Thoracic aorta (tissue), 2 donors: Measurements from ENCODE around the gene CXCL6. TPM values are rescaled to one million over a fixed set of nuclear protein-coding genes. Genes with fewer than 3 reads are reported as not detected.

Experiments
- ATAC-seq: fragments of 150-250 bp; one replicate; pipeline ENCODE4 v1.8.0; 2017; ENCODE audit warnings: low read depth; ENCODE audit not compliant: insufficient number of reproducible peaks, low FRiP score
- DNase-seq: peaks from one replicate; pipeline ENCODE4 v3.0.0-alpha.2; 2020; ENCODE audit warnings: low spot score
- H3K27ac ChIP-seq, 2 donors: fragments of 200-600 bp; sonication (generic); 1 replicate in 1 of 2; 2 replicates in 1 of 2; pipeline ENCODE4 v1.5.1; 2016; ENCODE audit warnings: mild to moderate bottlenecking in 2 of 2, moderate library complexity in 2 of 2
- H3K27me3 ChIP-seq: fragments of 200-600 bp; sonication (generic); replicated peaks from 2 replicates; pipeline ENCODE4 v1.6.0; 2016; ENCODE audit warnings: mild to moderate bottlenecking; ENCODE audit not compliant: insufficient read depth
- H3K36me3 ChIP-seq: fragments of 200-600 bp; sonication (generic); one replicate; pipeline ENCODE4 v1.5.1; 2016
- H3K4me1 ChIP-seq, 2 donors: fragments of 200-600 bp; sonication (generic); 1 replicate in 1 of 2; 2 replicates in 1 of 2; pipeline versions ENCODE4 v1.5.1 to v1.6.0; 2016; ENCODE audit warnings: low read depth in 2 of 2, mild to moderate bottlenecking in 1 of 2; ENCODE audit not compliant: control insufficient read depth in 1 of 2
- H3K4me3 ChIP-seq: fragments of 200-600 bp; sonication (generic); 2 replicates; pipeline ENCODE4 v1.5.1; 2016; ENCODE audit warnings: mild to moderate bottlenecking
- H3K9me3 ChIP-seq: fragments of 200-600 bp; sonication (generic); 2 replicates; pipeline ENCODE4 v1.5.1; 2016
- CTCF ChIP-seq: fragments of 200-600 bp; sonication (generic); IDR thresholded peaks from one replicate; pipeline ENCODE4 v1.5.1; 2019; ENCODE audit warnings: antibody characterized with exemption
- total RNA-seq, 2 donors: library from RNA; depleted of rRNA; stranded (reverse); fragments of >200 nt; gene quantifications; one replicate each; pipeline versions ENCODE4 v1.1.0 to v1.2.3, GENCODE V29; 2016

Gene CXCL6
- total RNA-seq, 2 donors from 2014 or later = not detected

- no peak for ATAC-seq
Measured at GRCh38 chr4:73871511-73872310, 35.2 kb downstream of the CXCL6 start.

DNA sequence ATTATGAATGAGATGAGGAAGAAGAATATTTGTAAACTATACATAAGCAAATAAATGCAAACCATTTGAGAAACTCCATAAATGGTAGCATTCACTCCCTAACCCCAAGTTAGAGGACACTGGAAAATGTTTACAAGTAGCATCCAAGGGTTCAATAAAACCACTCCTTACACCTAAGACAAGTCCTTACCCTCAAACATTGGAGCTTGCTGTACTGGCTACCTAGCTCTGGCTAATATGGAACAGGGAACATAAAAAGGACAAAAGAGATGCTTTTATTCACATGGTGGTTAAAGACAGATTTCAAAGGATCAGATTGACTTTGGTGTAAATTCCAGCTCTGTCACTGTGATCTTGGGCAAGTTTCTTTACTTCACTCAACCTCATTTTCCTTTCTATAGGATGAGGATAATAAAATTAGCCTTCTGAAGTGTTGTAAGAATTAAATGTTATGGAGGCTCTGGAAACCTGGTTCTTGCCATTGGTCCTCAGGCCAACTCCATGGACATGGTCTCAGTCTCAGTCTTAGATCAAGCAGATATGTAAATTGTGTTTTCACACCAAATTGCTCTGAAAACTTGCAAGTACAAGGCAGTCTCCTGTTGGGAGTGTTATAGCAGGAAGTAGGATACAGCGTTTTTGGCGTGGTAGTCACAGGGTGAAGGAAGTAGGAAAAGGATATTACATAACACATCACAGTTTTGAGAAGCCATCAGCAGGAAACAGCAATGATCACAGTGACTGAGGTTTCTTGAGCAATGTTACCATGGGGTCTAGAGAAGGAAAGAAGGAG, 36.0 kb downstream of the CXCL6 start:
- no peak for ATAC-seq
- no peak for DNase-seq
- Histone ChIP-seq H3K9me3 (no peaks in the 10 kb centered on the region), H3K36me3 (no peaks in the 10 kb centered on the region), H3K27ac (no peak overlapping the region), H3K4me3 (no peak overlapping the region), H3K27me3 (no peaks in the 10 kb centered on the region), H3K4me1 (peaks cover 0 to 12% of the 10 kb centered on the region in 2 donors)
- TF ChIP-seq CTCF = no peak

More at GRCh38 chr4:73871511-73872310, 35.2 kb downstream of the CXCL6 start:
- peaks cover 0 to 12% of the 10 kb centered on the region in 2 donors for H3K4me1 ChIP-seq
- no peak overlapping the region for H3K27ac ChIP-seq
- no peaks in the 10 kb centered on the region for H3K36me3 ChIP-seq
- H3K4me3 ChIP-seq = no peak overlapping the region
- H3K27me3 ChIP-seq = no peaks in the 10 kb centered on the region
- TF ChIP-seq CTCF = no peak
- H3K9me3 ChIP-seq = no peaks in the 10 kb centered on the region
- no peak for DNase-seq

GRCh38 chr4:73874386-73874785, 37.9 kb downstream of the CXCL6 start:
- no peak for DNase-seq
- H3K9me3 ChIP-seq = no peaks in the 10 kb centered on the region
- H3K36me3 ChIP-seq = no peaks in the 10 kb centered on the region
- H3K27ac ChIP-seq = no peak overlapping the region
- H3K4me3 ChIP-seq = no peak overlapping the region
- H3K4me1 ChIP-seq = peaks cover 0 to 5% of the 10 kb centered on the region in 2 donors
- no peaks in the 10 kb centered on the region for H3K27me3 ChIP-seq
- no peak for TF ChIP-seq CTCF
- no peak for ATAC-seq

GRCh38 chr4:73875401-73875800, 38.9 kb downstream of the CXCL6 start:
- no peak for TF ChIP-seq CTCF
- Histone ChIP-seq H3K9me3 (no peaks in the 10 kb centered on the region), H3K36me3 (no peaks in the 10 kb centered on the region), H3K27me3 (no peaks in the 10 kb centered on the region), H3K27ac (no peak overlapping the region), H3K4me1 (no peaks in the 10 kb centered on the region), H3K4me3 (no peak overlapping the region)
- DNase-seq (no peak), ATAC-seq (no peak)

DNA sequence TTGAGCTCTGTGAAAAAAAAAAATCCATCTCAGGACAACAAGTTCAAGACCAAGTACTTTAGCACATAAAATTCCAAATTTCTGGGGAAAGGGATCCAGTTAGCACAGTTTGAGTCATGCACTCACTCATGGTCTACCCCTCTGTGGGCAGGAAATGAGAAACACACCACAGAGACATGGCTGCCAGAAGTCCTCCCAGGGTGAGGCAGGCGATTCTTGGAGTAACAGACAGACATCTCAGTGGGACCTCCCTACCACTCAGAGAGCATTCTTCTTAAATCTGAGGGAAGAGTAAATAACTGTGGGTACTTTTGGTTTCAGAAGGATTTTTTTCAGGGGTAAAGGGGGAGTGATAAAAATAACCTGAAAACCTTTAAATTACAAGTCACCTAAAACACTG, 46.8 kb downstream of the CXCL6 start:
- no peaks in the 10 kb centered on the region for H3K36me3 ChIP-seq
- no peaks in the 10 kb centered on the region for H3K27me3 ChIP-seq
- DNase-seq (no peak), ATAC-seq (no peak)
- H3K27ac ChIP-seq = no peak overlapping the region
- no peaks in the 10 kb centered on the region for H3K9me3 ChIP-seq
- H3K4me3 ChIP-seq = no peak overlapping the region
- no peak for TF ChIP-seq CTCF
- no peaks in the 10 kb centered on the region for H3K4me1 ChIP-seq
